H9 (cell line): Measurements from ENCODE around the gene TP53TG5. TPM values are rescaled to one million over a fixed set of nuclear protein-coding genes. Genes with fewer than 3 reads are reported as not detected.

Source experiments
- DNase-seq: peaks from one replicate; pipeline ENCODE4 v3.0.0-alpha.2; 2017
- H2AFZ ChIP-seq: one replicate; pipeline ENCODE4 v1.6.1; 2013; ENCODE audit warnings: mild to moderate bottlenecking, low read length, control low read depth, moderate library complexity
- H2AK5ac ChIP-seq: 2 replicates; pipeline ENCODE4 v1.6.1; 2013; ENCODE audit warnings: low read length, control low read depth, mixed read lengths; ENCODE audit not compliant: insufficient read length
- H2BK120ac ChIP-seq: one replicate; pipeline ENCODE4 v1.6.1; 2013; ENCODE audit warnings: low read depth, mild to moderate bottlenecking, low read length, control low read depth, inconsistent platforms; ENCODE audit not compliant: poor library complexity, severe bottlenecking
- H2BK12ac ChIP-seq: 2 replicates; pipeline ENCODE4 v1.6.1; 2013; ENCODE audit warnings: low read length, control low read depth, mixed read lengths, low read depth; ENCODE audit not compliant: insufficient read length
- H2BK15ac ChIP-seq: 2 replicates; pipeline ENCODE4 v1.6.1; 2013; ENCODE audit warnings: low read depth, low read length, control low read depth
- H2BK20ac ChIP-seq: one replicate; pipeline ENCODE4 v1.6.1; 2013; ENCODE audit warnings: low read depth, mild to moderate bottlenecking, low read length, control low read depth, inconsistent platforms; ENCODE audit not compliant: poor library complexity, severe bottlenecking
- H2BK5ac ChIP-seq: 2 replicates; pipeline ENCODE4 v1.6.1; 2013; ENCODE audit warnings: low read length, control low read depth, mixed read lengths; ENCODE audit not compliant: insufficient read length
- H3K14ac ChIP-seq: 2 replicates; pipeline ENCODE4 v1.6.1; 2013; ENCODE audit warnings: low read length, control low read depth; ENCODE audit not compliant: insufficient read depth
- H3K18ac ChIP-seq: 2 replicates; pipeline ENCODE4 v1.6.1; 2013; ENCODE audit warnings: low read depth, mild to moderate bottlenecking, mixed read lengths, low read length, control low read depth; ENCODE audit not compliant: insufficient read length
- H3K23ac ChIP-seq: 2 replicates; pipeline ENCODE4 v1.6.1; 2013; ENCODE audit warnings: low read length, control low read depth, mixed read lengths, low read depth; ENCODE audit not compliant: insufficient read length
- H3K23me2 ChIP-seq: 2 replicates; pipeline ENCODE4 v1.6.1; 2013; ENCODE audit warnings: low read depth, mild to moderate bottlenecking, mixed read lengths, low read length, control low read depth; ENCODE audit not compliant: insufficient read length, poor library complexity, severe bottlenecking
- H3K27ac ChIP-seq: 2 replicates; pipeline ENCODE4 v1.5.1; 2013; ENCODE audit warnings: low read length, control low read depth, mixed read lengths, low read depth; ENCODE audit not compliant: insufficient read length
- H3K27me3 ChIP-seq: 2 replicates; pipeline ENCODE4 v1.6.1; 2013; ENCODE audit warnings: low read length, control low read depth, inconsistent platforms; ENCODE audit not compliant: insufficient read depth
- H3K4ac ChIP-seq: 2 replicates; pipeline ENCODE4 v1.6.1; 2013; ENCODE audit warnings: low read depth, mild to moderate bottlenecking, control low read depth, inconsistent platforms, low read length, moderate library complexity
- H3K4me1 ChIP-seq: 2 replicates; pipeline ENCODE4 v1.6.1; 2013; ENCODE audit warnings: low read length, control low read depth, inconsistent platforms; ENCODE audit not compliant: insufficient read depth
- H3K4me2 ChIP-seq: 2 replicates; pipeline ENCODE4 v1.6.1; 2013; ENCODE audit warnings: low read length, control low read depth, mixed read lengths; ENCODE audit not compliant: insufficient read length, insufficient read depth
- H3K56ac ChIP-seq: 2 replicates; pipeline ENCODE4 v1.6.1; 2013; ENCODE audit warnings: low read depth, mild to moderate bottlenecking, mixed read lengths, low read length, control low read depth; ENCODE audit not compliant: insufficient read length
- H3K79me1 ChIP-seq: 2 replicates; pipeline ENCODE4 v1.6.1; 2013; ENCODE audit warnings: low read depth, mild to moderate bottlenecking, moderate library complexity, low read length, control low read depth, inconsistent platforms; ENCODE audit not compliant: insufficient read depth, poor library complexity, severe bottlenecking
- H3K79me2 ChIP-seq: 2 replicates; pipeline ENCODE4 v1.6.1; 2013; ENCODE audit warnings: low read length, control low read depth, inconsistent platforms; ENCODE audit not compliant: insufficient read depth
- H3K9ac ChIP-seq: 2 replicates; pipeline ENCODE4 v1.6.1; 2013; ENCODE audit warnings: low read length, control low read depth, mixed read lengths; ENCODE audit not compliant: insufficient read length; ENCODE audit errors: extremely low read depth
- H3K9me3 ChIP-seq: one replicate; pipeline ENCODE4 v1.6.1; 2013; ENCODE audit warnings: low read depth, low read length, inconsistent platforms; ENCODE audit not compliant: control insufficient read depth
- H3T11ph ChIP-seq: one replicate; pipeline ENCODE4 v1.6.1; 2013; ENCODE audit warnings: mild to moderate bottlenecking, low read length, control low read depth, inconsistent platforms
- H4K20me1 ChIP-seq: one replicate; pipeline ENCODE4 v1.6.1; 2013; ENCODE audit not compliant: control insufficient read depth, insufficient read length, insufficient read depth
- H4K5ac ChIP-seq: 2 replicates; pipeline ENCODE4 v1.6.1; 2013; ENCODE audit warnings: low read depth, mild to moderate bottlenecking, mixed read lengths, low read length, control low read depth; ENCODE audit not compliant: insufficient read length
- H4K8ac ChIP-seq: replicated peaks from 2 replicates; pipeline ENCODE4 v1.6.1; 2013; ENCODE audit warnings: low read length, control low read depth, mixed read lengths, low read depth; ENCODE audit not compliant: insufficient read length
- H4K91ac ChIP-seq: 2 replicates; pipeline ENCODE4 v1.6.1; 2013; ENCODE audit warnings: low read depth, mild to moderate bottlenecking, moderate library complexity, mixed read lengths, low read length, control low read depth; ENCODE audit not compliant: insufficient read length
- H3K27ac Mint-ChIP-seq, 3 experiments: 2 replicates in 2 of 3; 3 replicates in 1 of 3; pipeline ENCODE4 v1.8.0; 2020 to 2021; ENCODE audit warnings: mixed read lengths in 3 of 3, mild to moderate bottlenecking in 1 of 3, moderate library complexity in 1 of 3
- H3K27me3 Mint-ChIP-seq: 2 replicates; pipeline ENCODE4 v1.8.0; 2021; ENCODE audit warnings: low read depth, mild to moderate bottlenecking, moderate library complexity, mixed read lengths
- H3K36me3 Mint-ChIP-seq, 3 experiments: 2 replicates in 2 of 3; 3 replicates in 1 of 3; pipeline ENCODE4 v1.8.0; 2020 to 2021; ENCODE audit warnings: low read depth in 3 of 3, mixed read lengths in 3 of 3; ENCODE audit not compliant: insufficient read depth in 1 of 3
- H3K4me1 Mint-ChIP-seq, 2 experiments: 2 replicates each; pipeline ENCODE4 v1.8.0; 2020; ENCODE audit warnings: mixed read lengths in 2 of 2
- H3K4me3 Mint-ChIP-seq, 2 experiments: 2 replicates in 1 of 2; 3 replicates in 1 of 2; pipeline ENCODE4 v1.8.0; 2020 to 2021; ENCODE audit warnings: mild to moderate bottlenecking in 2 of 2, mixed read lengths in 2 of 2, moderate library complexity in 1 of 2
- H3K9me3 Mint-ChIP-seq, 2 experiments: 2 replicates in 1 of 2; 3 replicates in 1 of 2; pipeline ENCODE4 v1.8.0; 2020; ENCODE audit warnings: mild to moderate bottlenecking in 2 of 2, mixed read lengths in 2 of 2, moderate library complexity in 1 of 2
- WGBS: extraction: QIAGEN DNeasy Blood & Tissue Kit; methylation state at CpG from one replicate; pipeline ENCODE4 v1.1.7; 2013; ENCODE audit warnings: missing lambda C conversion rate, low lambda C conversion rate, mixed read lengths; ENCODE audit not compliant: insufficient read length; ENCODE audit errors: extremely low coverage; 5-methylcytosine and 5-hydroxymethylcytosine counted together
- microRNA-seq: library from miRNA; unstranded; fragments of <30 nt; microRNA quantifications from one replicate; pipeline ENCODE4, GENCODE V29; 2020; ENCODE audit warnings: borderline microRNAs expressed
- total RNA-seq: library from RNA; stranded (reverse); gene quantifications from 2 replicates; pipeline ENCODE4 v1.2.1, GENCODE V29; 2021
- TF ChIP-seq, protein P1 (sequence below): fragments of 200-600 bp; sonication (generic); conservative IDR thresholded peaks from 3 replicates; pipeline ENCODE4 v1.8.0; 2021; ENCODE audit warnings: antibody characterized with exemption, mild to moderate bottlenecking

TP53TG5 gene
- total RNA-seq, 1 experiment from 2014 or later: not detected

- no peak for DNase-seq
- Histone ChIP-seq H2BK12ac (no peak overlapping the region), H3K27me3 (no peaks in the 10 kb centered on the region), H2BK120ac (no peak overlapping the region), H2BK20ac (no peak overlapping the region), H4K91ac (no peak overlapping the region), H3K4ac (no peak overlapping the region), H3K4me1 (no peaks in the 10 kb centered on the region), H3K23ac (no peak overlapping the region), H3K23me2 (no peaks in the 10 kb centered on the region), H2BK15ac (no peak overlapping the region), H2AK5ac (no peak overlapping the region), H3K14ac (no peak overlapping the region), H3K4me2 (no peak overlapping the region), H3K9ac (no peak overlapping the region), H3K79me2 (no peaks in the 10 kb centered on the region), H3K18ac (no peak overlapping the region), H4K8ac (no peak overlapping the region), H2BK5ac (no peak overlapping the region), H3K79me1 (no peaks in the 10 kb centered on the region), H4K20me1 (no peaks in the 10 kb centered on the region), H3T11ph (no peak overlapping the region), H3K9me3 (no peaks in the 10 kb centered on the region), H3K56ac (no peak overlapping the region), H2AFZ (no peak overlapping the region), H4K5ac (no peak overlapping the region), H3K27ac (no peak overlapping the region)
- TF ChIP-seq, protein P1, sequence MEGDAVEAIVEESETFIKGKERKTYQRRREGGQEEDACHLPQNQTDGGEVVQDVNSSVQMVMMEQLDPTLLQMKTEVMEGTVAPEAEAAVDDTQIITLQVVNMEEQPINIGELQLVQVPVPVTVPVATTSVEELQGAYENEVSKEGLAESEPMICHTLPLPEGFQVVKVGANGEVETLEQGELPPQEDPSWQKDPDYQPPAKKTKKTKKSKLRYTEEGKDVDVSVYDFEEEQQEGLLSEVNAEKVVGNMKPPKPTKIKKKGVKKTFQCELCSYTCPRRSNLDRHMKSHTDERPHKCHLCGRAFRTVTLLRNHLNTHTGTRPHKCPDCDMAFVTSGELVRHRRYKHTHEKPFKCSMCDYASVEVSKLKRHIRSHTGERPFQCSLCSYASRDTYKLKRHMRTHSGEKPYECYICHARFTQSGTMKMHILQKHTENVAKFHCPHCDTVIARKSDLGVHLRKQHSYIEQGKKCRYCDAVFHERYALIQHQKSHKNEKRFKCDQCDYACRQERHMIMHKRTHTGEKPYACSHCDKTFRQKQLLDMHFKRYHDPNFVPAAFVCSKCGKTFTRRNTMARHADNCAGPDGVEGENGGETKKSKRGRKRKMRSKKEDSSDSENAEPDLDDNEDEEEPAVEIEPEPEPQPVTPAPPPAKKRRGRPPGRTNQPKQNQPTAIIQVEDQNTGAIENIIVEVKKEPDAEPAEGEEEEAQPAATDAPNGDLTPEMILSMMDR: peak; percentile 52; the same call in 2 of the 3 replicates
- WGBS: no CpG with 5 or more reads among the region's 7 CpGs
- peaks cover 4% of the 10 kb centered on the region; the same call in 1 of the 2 replicates for H3K27me3 Mint-ChIP-seq
- H3K27ac Mint-ChIP-seq: no peak overlapping the region
- peaks cover 5 to 14% (median 12%) of the 10 kb centered on the region in 3 experiments; a peak in 6 of 7 replicates for H3K36me3 Mint-ChIP-seq
- peaks cover 7 to 8% of the 10 kb centered on the region in 2 experiments; a peak in 2 of 4 replicates for H3K4me1 Mint-ChIP-seq
- no peak overlapping the region for H3K4me3 Mint-ChIP-seq
- H3K9me3 Mint-ChIP-seq: no peaks in the 10 kb centered on the region
These were observed 55.2 kb downstream of the TP53TG5 start for GRCh38 chr20:45322952-45323383.

Small RNAs within 50 kb of the gene (microRNA-seq; reads per million reads assigned to microRNA genes)
- gene MIR6812: not detected

Other genes with a start within 250 kb of the TP53TG5 start
- gene PI3, start 203.4 kb downstream of the TP53TG5 start, total RNA-seq: not detected in 2 replicates
- gene SEMG1, start 171.3 kb downstream of the TP53TG5 start, total RNA-seq: 1.4 and 2.0 TPM in 2 replicates
- not detected in 2 replicates for gene SEMG2, start 157.0 kb downstream of the TP53TG5 start, total RNA-seq
- not detected in 2 replicates for gene SLPI, start 123.8 kb downstream of the TP53TG5 start, total RNA-seq
- gene RBPJL, start 71.5 kb downstream of the TP53TG5 start, total RNA-seq: 0.28 TPM in 1 of 2 replicates, not detected in the other
- 0.11 TPM in 1 of 2 replicates, not detected in the other for gene MATN4, start 70.0 kb downstream of the TP53TG5 start, total RNA-seq
- 50.7 and 54.3 TPM in 2 replicates for gene SDC4, start 29.9 kb downstream of the TP53TG5 start, total RNA-seq
- 18.6 and 21.0 TPM in 2 replicates for gene SYS1, start 15.2 kb downstream of the TP53TG5 start, total RNA-seq
- 39.1 and 39.3 TPM in 2 replicates for gene DBNDD2, start 30.0 kb upstream of the TP53TG5 start, total RNA-seq
- gene PIGT, start 37.8 kb upstream of the TP53TG5 start, total RNA-seq: 73.9 and 78.9 TPM in 2 replicates
- gene WFDC2, start 91.4 kb upstream of the TP53TG5 start, total RNA-seq: 57.1 and 59.6 TPM in 2 replicates
- gene SPINT3, start 137.3 kb upstream of the TP53TG5 start, total RNA-seq: not detected in 2 replicates
- gene WFDC6, start 161.2 kb upstream of the TP53TG5 start, total RNA-seq: not detected in 2 replicates
- gene EPPIN, start 169.1 kb upstream of the TP53TG5 start, total RNA-seq: not detected in 2 replicates
- not detected in 2 replicates for gene WFDC8, start 201.0 kb upstream of the TP53TG5 start, total RNA-seq